GM12878 (cell line): Measurements from ENCODE around the gene AGT. TPM values are rescaled to one million over a fixed set of nuclear protein-coding genes. Genes with fewer than 3 reads are reported as not detected.

Experiments used
- ATAC-seq: fragments of 200-7000 bp; cut with Tn5 transposase; 3 replicates; pipeline ENCODE4 v1.9.1; 2020; ENCODE audit warnings: mild to moderate bottlenecking, moderate library complexity
- BruUV-seq: library from RNA; stranded (reverse); fragments of 400-500 nt; replicated peaks from 2 replicates; lab custom pipeline; 2021; lab: Mats Ljungman, UMichigan
- CTCF ChIA-PET: fragments of 300-600 bp; sonication (Branson Sonifier 250); formaldehyde crosslinking; extraction: SDS; loops from one replicate; lab custom pipeline; 2021; ENCODE audit warnings: inconsistent platforms; lab: Yijun Ruan, JAX
- POLR2A ChIA-PET: fragments of 350-600 bp; formaldehyde crosslinking; extraction: SDS; loops from one replicate; lab custom pipeline; 2021; ENCODE audit warnings: inconsistent platforms; lab: Charles Lee
- RAD21 ChIA-PET: fragments of 300-600 bp; sonication (Branson Sonifier 250); formaldehyde crosslinking; loops from one replicate; lab custom pipeline; 2023; ENCODE audit warnings: antibody characterized with exemption; ENCODE audit not compliant: unreplicated experiment; lab: Charles Lee
- SMC1A ChIA-PET: fragments of 300-600 bp; sonication (Branson Sonifier 250); formaldehyde crosslinking; loops from one replicate; lab custom pipeline; 2023; ENCODE audit not compliant: unreplicated experiment, uncharacterized antibody; lab: Charles Lee
- DNase-seq: peaks from one replicate; pipeline ENCODE4 v3.0.0-alpha.2; 2011; ENCODE audit warnings: low read depth, low spot score
- FAIRE-seq: peaks from 3 replicates; lab custom pipeline; 2011; peaks lifted over from hg19 to GRCh38; lab: Jason Lieb, UNC
- H2AFZ ChIP-seq: 2 replicates; pipeline ENCODE4 v1.6.0; 2011; ENCODE audit warnings: low read depth, low read length, control low read depth; ENCODE audit not compliant: control insufficient read depth
- H3K27ac ChIP-seq: 2 replicates; pipeline ENCODE4 v1.5.1; 2011; ENCODE audit warnings: control low read depth; ENCODE audit not compliant: control insufficient read depth, insufficient read depth
- H3K27me3 ChIP-seq, 2 experiments: replicated peaks in 1 of 2; 2 replicates each; pipeline versions ENCODE4 v1.6.0 to v1.6.1; 2011; ENCODE audit warnings: low read length in 1 of 2; ENCODE audit not compliant: control insufficient read depth in 2 of 2, insufficient read depth in 2 of 2
- H3K36me3 ChIP-seq, 2 experiments: 2 replicates each; pipeline ENCODE4 v1.5.1; 2011; ENCODE audit warnings: low read length in 1 of 2; ENCODE audit not compliant: control insufficient read depth in 2 of 2, insufficient read depth in 2 of 2
- H3K4me1 ChIP-seq: 2 replicates; pipeline ENCODE4 v1.6.1; 2011; ENCODE audit warnings: mild to moderate bottlenecking, low read length, moderate library complexity, mixed read lengths; ENCODE audit not compliant: control insufficient read depth, insufficient read depth
- H3K4me2 ChIP-seq: 2 replicates; pipeline ENCODE4 v1.6.0; 2011; ENCODE audit warnings: control low read depth; ENCODE audit not compliant: control insufficient read depth, insufficient read depth
- H3K4me3 ChIP-seq: fragments of 200-600 bp; sonication (generic); 2 replicates; pipeline ENCODE4 v1.5.1; 2016
- H3K79me2 ChIP-seq: 2 replicates; pipeline ENCODE4 v1.6.0; 2011; ENCODE audit warnings: low read length; ENCODE audit not compliant: control insufficient read depth, insufficient read depth
- H3K9ac ChIP-seq: 2 replicates; pipeline ENCODE4 v1.8.0; 2011; ENCODE audit warnings: low read length, control low read depth, mixed read lengths; ENCODE audit not compliant: control insufficient read depth, insufficient read depth
- H3K9me3 ChIP-seq: replicated peaks from 3 replicates; pipeline ENCODE4 v1.5.1; 2011; ENCODE audit warnings: mild to moderate bottlenecking, low read length; ENCODE audit not compliant: control insufficient read depth, insufficient read depth
- H4K20me1 ChIP-seq: 2 replicates; pipeline ENCODE4 v1.6.0; 2011; ENCODE audit not compliant: control insufficient read depth, insufficient read depth
- BCL11A ChIP-seq: IDR thresholded peaks from 2 replicates; pipeline ENCODE4 v1.6.1; 2011; ENCODE audit warnings: low read depth, low read length
- BHLHE40 ChIP-seq, 2 experiments: fragments of 450-650 bp in 1 of 2; IDR thresholded peaks; 2 replicates each; pipeline ENCODE4 v1.6.1; 2011 to 2017; ENCODE audit warnings: low read depth in 2 of 2, borderline replicate concordance in 1 of 2, improper control_type of control experiment in 1 of 2, low read length in 1 of 2, mild to moderate bottlenecking in 1 of 2
- BMI1 ChIP-seq: fragments of 450-650 bp; IDR thresholded peaks from 2 replicates; pipeline ENCODE4 v1.6.1; 2016; ENCODE audit warnings: mild to moderate bottlenecking, moderate library complexity, borderline replicate concordance
- EGR1 ChIP-seq, 2 experiments: IDR thresholded peaks; 1 replicate in 1 of 2; 2 replicates in 1 of 2; pipeline ENCODE4 v1.6.1; 2011 to 2012; ENCODE audit warnings: low read depth in 2 of 2, low read length in 2 of 2, borderline replicate concordance in 1 of 2, mild to moderate bottlenecking in 1 of 2, moderate library complexity in 1 of 2
- HDAC6 ChIP-seq: fragments of 200-600 bp; sonication (generic); IDR thresholded peaks from one replicate; pipeline ENCODE4 v1.8.0; 2017; ENCODE audit warnings: antibody characterized with exemption; ENCODE audit not compliant: unreplicated experiment
- IKZF1 ChIP-seq: fragments of 450-650 bp; conservative IDR thresholded peaks from 2 replicates; pipeline ENCODE4 v1.6.1; 2017; ENCODE audit warnings: antibody characterized with exemption, mild to moderate bottlenecking
- LARP7 ChIP-seq: fragments of 450-650 bp; IDR thresholded peaks from 2 replicates; pipeline ENCODE4 v1.6.1; 2017; ENCODE audit warnings: mild to moderate bottlenecking
- MEF2B ChIP-seq: fragments of 450-650 bp; IDR thresholded peaks from 2 replicates; pipeline ENCODE4 v1.6.1; 2018; ENCODE audit warnings: mild to moderate bottlenecking, moderate library complexity; ENCODE audit not compliant: partially characterized antibody, poor library complexity, severe bottlenecking
- MXI1 ChIP-seq: fragments of 150-350 bp; IDR thresholded peaks from 2 replicates; pipeline ENCODE4 v1.6.1; 2011; ENCODE audit warnings: low read depth, mild to moderate bottlenecking, inconsistent platforms, low read length, improper control_type of control experiment
- NBN ChIP-seq: fragments of 450-650 bp; IDR thresholded peaks from 2 replicates; pipeline ENCODE4 v1.6.1; 2016
- RAD51 ChIP-seq: fragments of 450-650 bp; IDR thresholded peaks from 2 replicates; pipeline ENCODE4 v1.6.1; 2016; ENCODE audit warnings: moderate library complexity, mild to moderate bottlenecking, inconsistent platforms
- SREBF2 ChIP-seq: IDR thresholded peaks from 2 replicates; pipeline ENCODE4 v1.6.1; 2012; ENCODE audit warnings: mild to moderate bottlenecking, low read length
- TBL1XR1 ChIP-seq: IDR thresholded peaks from 2 replicates; pipeline ENCODE4 v1.6.1; 2012; ENCODE audit warnings: low read depth, low read length, improper control_type of control experiment
- TCF3 ChIP-seq: IDR thresholded peaks from 2 replicates; pipeline ENCODE4 v1.6.1; 2012; ENCODE audit warnings: low read depth, mild to moderate bottlenecking, low read length, borderline replicate concordance; ENCODE audit not compliant: insufficient read depth
- YBX1 ChIP-seq: fragments of 450-650 bp; IDR thresholded peaks from 2 replicates; pipeline ENCODE4 v1.6.1; 2016; ENCODE audit warnings: antibody characterized with exemption
- ZNF207 ChIP-seq: fragments of 450-650 bp; IDR thresholded peaks from 2 replicates; pipeline ENCODE4 v1.6.1; 2014; ENCODE audit warnings: antibody characterized with exemption, mild to moderate bottlenecking, borderline replicate concordance
- ZZZ3 ChIP-seq: IDR thresholded peaks from 2 replicates; pipeline ENCODE4 v1.6.1; 2011; ENCODE audit warnings: low read depth; ENCODE audit not compliant: control insufficient read depth, insufficient read length
- WGBS: methylation state at CpG from one replicate; pipeline ENCODE4 v1.1.6; 2016; ENCODE audit warnings: low lambda C conversion rate; ENCODE audit not compliant: insufficient replicate concordance, insufficient coverage; ENCODE audit errors: missing lambda C conversion rate; 5-methylcytosine and 5-hydroxymethylcytosine counted together
- in situ Hi-C: fragments of 300-500 bp; cut with MboI; formaldehyde crosslinking; loops from 9 replicates; pipeline ENCODE4 v1.14.3; 2018; ENCODE audit warnings: mixed read lengths
- intact Hi-C: fragments of 100-400 bp; cut with micrococcal nuclease; formaldehyde crosslinking; loops from one replicate; pipeline ENCODE4 v1.14.2; 2022; ENCODE audit not compliant: unreplicated experiment
- polyA plus RNA-seq, 11 experiments: library from polyadenylated mRNA; depleted of rRNA in 4 of 11; unstranded in 6 of 11; stranded (reverse) in 5 of 11; fragments of >200 nt; fragmentation: Nextera tagmentation in 4 of 11; fragmentation: Illumina TruSeq in 1 of 11; extraction: Ambion mirVana in 4 of 11; extraction: Trizol in 1 of 11; gene quantifications; 1 replicate in 1 of 11; 2 replicates in 10 of 11; pipeline versions ENCODE4 v1.2.1 to v1.2.3, GENCODE V29; 2011 to 2016; ENCODE audit warnings: inconsistent platforms in 2 of 11, missing spikeins in 2 of 11, low read depth in 1 of 11
- total RNA-seq, 4 experiments: library from RNA; depleted of rRNA in 3 of 4; stranded (reverse); fragments of >200 nt in 3 of 4; fragmentation: Illumina TruSeq in 1 of 4; extraction: Trizol in 1 of 4; gene quantifications; 2 replicates each; pipeline versions ENCODE4 v1.2.1 to v1.2.3, GENCODE V29; 2013 to 2021
- TF ChIP-seq, protein P1 (sequence below): IDR thresholded peaks from 2 replicates; pipeline ENCODE4 v1.6.1; 2011; ENCODE audit warnings: borderline replicate concordance, low read depth, mild to moderate bottlenecking, moderate library complexity, low read length; ENCODE audit not compliant: insufficient read depth, poor library complexity, severe bottlenecking
- TF ChIP-seq, protein P2 (sequence below): fragments of 450-650 bp; IDR thresholded peaks from 2 replicates; pipeline ENCODE4 v1.6.1; 2016; ENCODE audit warnings: mild to moderate bottlenecking, moderate library complexity, borderline replicate concordance

Gene AGT
- total and polyA plus RNA-seq, 10 of the 15 experiments (the other 5 are each of a cell fraction or from before 2014, with no cell fraction given): 0.69 TPM; not detected in 9

DNA sequence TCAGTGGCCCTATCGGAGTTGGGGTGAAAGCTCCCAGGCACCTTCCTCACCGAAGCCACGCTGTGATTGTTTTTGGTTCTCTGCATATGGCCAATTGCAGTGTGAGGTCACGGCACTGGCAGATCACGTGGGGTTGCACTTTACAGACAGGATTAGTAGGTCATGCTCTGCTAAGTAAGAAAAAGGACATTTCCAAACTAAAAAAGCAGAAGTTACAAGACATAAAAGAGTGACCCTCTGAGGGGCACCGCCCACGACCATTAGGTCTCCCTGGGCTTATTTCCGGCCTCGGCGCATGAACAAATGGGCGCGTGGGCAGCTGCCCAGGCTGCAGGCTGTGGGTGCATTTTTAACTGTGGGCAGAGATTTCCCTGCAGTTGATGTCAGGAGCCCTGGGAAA, 35.2 kb upstream of the AGT start:
- Histone ChIP-seq H3K4me1 (no peaks in the 10 kb centered on the region), H3K79me2 (no peaks in the 10 kb centered on the region), H3K27me3 (no peaks in the 10 kb centered on the region), H3K4me3 (no peak overlapping the region), H2AFZ (no peak overlapping the region), H3K27ac (no peak overlapping the region), H3K9ac (no peak overlapping the region), H3K36me3 (no peaks in the 10 kb centered on the region), H3K4me2 (no peak overlapping the region), H3K9me3 (no peaks in the 10 kb centered on the region), H4K20me1 (no peaks in the 10 kb centered on the region)
- peak; percentile 69 for ATAC-seq
- DNase-seq: peak; percentile 4
- BruUV-seq: no TSS peak
- WGBS: under 1% methylated on average over 12 of the region's 12 CpGs
- no peak for FAIRE-seq
- ChIA-PET POLR2A (no interaction called here), RAD21 (no interaction called here), SMC1A (no interaction called here), CTCF (no interaction called here)
- in situ Hi-C loops (no loop called here), intact Hi-C loops (no loop called here)
- TF ChIP-seq TCF3: no peak
- TF ChIP-seq, protein P1, sequence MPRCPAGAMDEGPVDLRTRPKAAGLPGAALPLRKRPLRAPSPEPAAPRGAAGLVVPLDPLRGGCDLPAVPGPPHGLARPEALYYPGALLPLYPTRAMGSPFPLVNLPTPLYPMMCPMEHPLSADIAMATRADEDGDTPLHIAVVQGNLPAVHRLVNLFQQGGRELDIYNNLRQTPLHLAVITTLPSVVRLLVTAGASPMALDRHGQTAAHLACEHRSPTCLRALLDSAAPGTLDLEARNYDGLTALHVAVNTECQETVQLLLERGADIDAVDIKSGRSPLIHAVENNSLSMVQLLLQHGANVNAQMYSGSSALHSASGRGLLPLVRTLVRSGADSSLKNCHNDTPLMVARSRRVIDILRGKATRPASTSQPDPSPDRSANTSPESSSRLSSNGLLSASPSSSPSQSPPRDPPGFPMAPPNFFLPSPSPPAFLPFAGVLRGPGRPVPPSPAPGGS: no peak
- no peak for TF ChIP-seq NBN
- peak; percentile 77 for TF ChIP-seq RAD51
- no peak for TF ChIP-seq LARP7
- no peak for TF ChIP-seq ZZZ3
- TF ChIP-seq YBX1: no peak
- TF ChIP-seq EGR1 (IDR thresholded peaks at IDR 0.05; ENCODE audit: borderline replicate concordance in 1 of 2, low read depth in 2 of 2, low read length in 2 of 2): no peak
- no peak for TF ChIP-seq TBL1XR1
- peak in 1 of 2 experiments; percentile 55; a peak in 1 of 4 replicates for TF ChIP-seq BHLHE40 (IDR thresholded peaks at IDR 0.05; ENCODE audit: borderline replicate concordance in 1 of 2, low read depth in 2 of 2, low read length in 1 of 2)
- TF ChIP-seq HDAC6: no peak
- TF ChIP-seq, protein P2, sequence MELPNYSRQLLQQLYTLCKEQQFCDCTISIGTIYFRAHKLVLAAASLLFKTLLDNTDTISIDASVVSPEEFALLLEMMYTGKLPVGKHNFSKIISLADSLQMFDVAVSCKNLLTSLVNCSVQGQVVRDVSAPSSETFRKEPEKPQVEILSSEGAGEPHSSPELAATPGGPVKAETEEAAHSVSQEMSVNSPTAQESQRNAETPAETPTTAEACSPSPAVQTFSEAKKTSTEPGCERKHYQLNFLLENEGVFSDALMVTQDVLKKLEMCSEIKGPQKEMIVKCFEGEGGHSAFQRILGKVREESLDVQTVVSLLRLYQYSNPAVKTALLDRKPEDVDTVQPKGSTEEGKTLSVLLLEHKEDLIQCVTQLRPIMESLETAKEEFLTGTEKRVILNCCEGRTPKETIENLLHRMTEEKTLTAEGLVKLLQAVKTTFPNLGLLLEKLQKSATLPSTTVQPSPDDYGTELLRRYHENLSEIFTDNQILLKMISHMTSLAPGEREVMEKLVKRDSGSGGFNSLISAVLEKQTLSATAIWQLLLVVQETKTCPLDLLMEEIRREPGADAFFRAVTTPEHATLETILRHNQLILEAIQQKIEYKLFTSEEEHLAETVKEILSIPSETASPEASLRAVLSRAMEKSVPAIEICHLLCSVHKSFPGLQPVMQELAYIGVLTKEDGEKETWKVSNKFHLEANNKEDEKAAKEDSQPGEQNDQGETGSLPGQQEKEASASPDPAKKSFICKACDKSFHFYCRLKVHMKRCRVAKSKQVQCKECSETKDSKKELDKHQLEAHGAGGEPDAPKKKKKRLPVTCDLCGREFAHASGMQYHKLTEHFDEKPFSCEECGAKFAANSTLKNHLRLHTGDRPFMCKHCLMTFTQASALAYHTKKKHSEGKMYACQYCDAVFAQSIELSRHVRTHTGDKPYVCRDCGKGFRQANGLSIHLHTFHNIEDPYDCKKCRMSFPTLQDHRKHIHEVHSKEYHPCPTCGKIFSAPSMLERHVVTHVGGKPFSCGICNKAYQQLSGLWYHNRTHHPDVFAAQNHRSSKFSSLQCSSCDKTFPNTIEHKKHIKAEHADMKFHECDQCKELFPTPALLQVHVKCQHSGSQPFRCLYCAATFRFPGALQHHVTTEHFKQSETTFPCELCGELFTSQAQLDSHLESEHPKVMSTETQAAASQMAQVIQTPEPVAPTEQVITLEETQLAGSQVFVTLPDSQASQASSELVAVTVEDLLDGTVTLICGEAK: no peak
- TF ChIP-seq BCL11A: no peak
- TF ChIP-seq IKZF1: peak; percentile 42; the same call in 1 of the 2 replicates
- TF ChIP-seq MXI1: no peak
- no peak for TF ChIP-seq SREBF2
- no peak for TF ChIP-seq BMI1
- TF ChIP-seq ZNF207: no peak
- TF ChIP-seq MEF2B: peak; percentile 30
